K562 treated with DMSO at 1 percent for 48 hours (cell line): Measurements from ENCODE around the gene PLPPR3. TPM values are rescaled to one million over a fixed set of nuclear protein-coding genes. Genes with fewer than 3 reads are reported as not detected.

Experiments
- total RNA-seq: library from RNA; unstranded; fragments of 300-600 nt; gene quantifications from 2 replicates; pipeline ENCODE4 v1.2.3, GENCODE V29; 2022; ENCODE audit warnings: low replicate concordance; ENCODE audit errors: extremely low read depth

Gene PLPPR3, protein sequence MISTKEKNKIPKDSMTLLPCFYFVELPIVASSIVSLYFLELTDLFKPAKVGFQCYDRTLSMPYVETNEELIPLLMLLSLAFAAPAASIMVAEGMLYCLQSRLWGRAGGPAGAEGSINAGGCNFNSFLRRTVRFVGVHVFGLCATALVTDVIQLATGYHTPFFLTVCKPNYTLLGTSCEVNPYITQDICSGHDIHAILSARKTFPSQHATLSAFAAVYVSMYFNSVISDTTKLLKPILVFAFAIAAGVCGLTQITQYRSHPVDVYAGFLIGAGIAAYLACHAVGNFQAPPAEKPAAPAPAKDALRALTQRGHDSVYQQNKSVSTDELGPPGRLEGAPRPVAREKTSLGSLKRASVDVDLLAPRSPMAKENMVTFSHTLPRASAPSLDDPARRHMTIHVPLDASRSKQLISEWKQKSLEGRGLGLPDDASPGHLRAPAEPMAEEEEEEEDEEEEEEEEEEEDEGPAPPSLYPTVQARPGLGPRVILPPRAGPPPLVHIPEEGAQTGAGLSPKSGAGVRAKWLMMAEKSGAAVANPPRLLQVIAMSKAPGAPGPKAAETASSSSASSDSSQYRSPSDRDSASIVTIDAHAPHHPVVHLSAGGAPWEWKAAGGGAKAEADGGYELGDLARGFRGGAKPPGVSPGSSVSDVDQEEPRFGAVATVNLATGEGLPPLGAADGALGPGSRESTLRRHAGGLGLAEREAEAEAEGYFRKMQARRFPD
- not detected in 2 replicates for total RNA-seq

DNA sequence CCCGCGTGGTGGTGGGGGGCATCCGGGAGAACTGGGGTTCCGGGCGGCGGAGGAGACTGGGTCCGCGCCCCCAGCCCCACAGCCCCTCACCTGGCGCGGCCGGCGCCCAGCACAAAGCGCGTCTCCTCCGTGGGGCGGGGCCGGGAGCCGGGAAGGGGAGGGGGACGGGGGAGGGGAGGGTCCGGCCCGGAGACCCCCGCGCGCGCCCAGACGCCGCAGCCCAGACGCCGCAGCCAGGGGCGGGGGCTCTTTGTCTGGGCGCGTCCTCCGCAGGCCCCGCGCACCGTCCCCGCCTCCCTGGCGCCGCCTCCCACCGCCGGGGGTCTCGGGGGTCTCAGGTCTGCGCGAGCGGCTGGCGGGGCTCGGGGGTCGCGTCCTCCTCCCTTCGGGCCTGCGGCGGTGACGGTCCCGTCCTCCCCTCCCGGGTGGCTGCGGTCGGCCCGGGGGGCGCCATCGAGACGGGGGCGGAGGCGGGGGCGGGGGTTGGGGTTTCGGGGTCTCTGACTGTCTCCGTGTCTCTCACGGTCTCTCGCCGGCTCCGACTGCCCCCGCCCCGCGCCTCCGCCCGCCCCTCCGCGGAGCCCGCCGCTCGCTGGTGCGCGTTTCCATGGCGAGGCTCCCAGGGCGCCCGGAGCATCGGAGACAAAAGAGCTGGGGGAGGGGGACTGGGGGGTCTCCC is at the start of gene PLPPR3:
Gene PLPPR3, minus strand, starts transcription at position 131 of the 679 bp plus-strand sequence. CDS start 396 bp downstream, outside the sequence.

GRCh38 chr19:858868-859843 is 37.4 kb upstream of the PLPPR3 start, which contains the start of gene CFD:
TSS of gene CFD (plus strand) at chr19:859664. CDS start at chr19:859690, 26 bp downstream.

DNA sequence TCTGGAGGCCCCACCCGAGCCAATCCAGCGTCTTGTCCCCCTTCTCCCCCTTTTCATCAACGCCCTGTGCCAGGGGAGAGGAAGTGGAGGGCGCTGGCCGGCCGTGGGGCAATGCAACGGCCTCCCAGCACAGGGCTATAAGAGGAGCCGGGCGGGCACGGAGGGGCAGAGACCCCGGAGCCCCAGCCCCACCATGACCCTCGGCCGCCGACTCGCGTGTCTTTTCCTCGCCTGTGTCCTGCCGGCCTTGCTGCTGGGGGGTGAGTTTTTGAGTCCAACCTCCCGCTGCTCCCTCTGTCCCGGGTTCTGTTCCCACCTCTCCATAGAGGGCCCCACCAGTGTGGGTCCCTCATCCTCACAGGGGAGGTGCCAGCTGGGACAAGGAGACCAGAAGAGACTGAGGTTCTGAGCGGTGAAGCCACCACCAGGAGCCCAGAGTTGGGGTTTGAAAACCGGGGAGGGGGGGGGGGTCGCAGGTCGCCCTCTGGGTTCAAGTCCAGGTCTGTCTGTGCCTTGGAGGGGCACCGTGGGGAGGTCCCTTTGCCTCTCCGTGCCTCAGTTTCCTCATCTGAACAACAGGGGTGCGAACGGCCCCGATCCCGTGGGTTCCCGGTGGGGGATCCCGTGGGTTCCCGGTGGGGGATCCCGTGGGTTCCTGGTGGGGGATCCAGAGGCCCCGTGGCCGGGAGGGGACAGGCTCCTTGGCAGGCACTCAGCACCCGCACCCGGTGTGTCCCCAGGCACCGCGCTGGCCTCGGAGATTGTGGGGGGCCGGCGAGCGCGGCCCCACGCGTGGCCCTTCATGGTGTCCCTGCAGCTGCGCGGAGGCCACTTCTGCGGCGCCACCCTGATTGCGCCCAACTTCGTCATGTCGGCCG is 30.6 kb upstream of the PLPPR3 start, which contains the start of gene ELANE:
Gene ELANE, plus strand, starts transcription at position 168 of the 878 bp plus-strand sequence. Its CDS starts 26 bp downstream, at position 194.

GRCh38 chr19:840519-841206 is 18.9 kb upstream of the PLPPR3 start, which contains the start of gene PRTN3:
TSS of gene PRTN3 (plus strand) at chr19:840999. CDS start at chr19:841009, 10 bp downstream.

DNA sequence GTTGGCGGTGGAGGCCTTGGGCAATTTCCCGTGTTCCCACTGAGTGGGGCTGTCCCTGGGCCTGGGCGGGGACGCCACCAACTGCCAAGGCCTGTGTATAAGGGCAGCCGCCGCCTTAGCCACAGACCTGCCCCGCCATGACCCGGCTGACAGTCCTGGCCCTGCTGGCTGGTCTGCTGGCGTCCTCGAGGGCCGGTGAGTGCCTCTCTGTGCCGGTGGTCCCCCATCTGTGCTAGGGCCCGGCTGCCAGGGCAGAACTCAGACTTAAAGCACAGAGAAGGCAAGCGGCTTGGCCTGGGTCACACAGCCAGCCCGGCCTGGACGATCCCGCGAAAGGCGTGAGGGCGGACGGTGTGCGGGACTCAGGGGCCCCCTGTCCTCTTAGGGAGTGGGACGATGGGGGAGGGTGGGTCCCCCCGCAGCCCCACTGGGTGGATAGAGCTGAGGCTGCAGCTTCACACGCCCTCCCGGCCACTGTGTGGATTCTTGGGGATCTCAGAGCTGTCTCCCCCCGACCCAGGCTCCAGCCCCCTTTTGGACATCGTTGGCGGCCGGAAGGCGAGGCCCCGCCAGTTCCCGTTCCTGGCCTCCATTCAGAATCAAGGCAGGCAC is 6.1 kb upstream of the PLPPR3 start, which contains the start of gene AZU1:
Gene AZU1, plus strand, starts transcription at position 128 of the 612 bp plus-strand sequence. Its CDS starts 10 bp downstream, at position 138.

DNA sequence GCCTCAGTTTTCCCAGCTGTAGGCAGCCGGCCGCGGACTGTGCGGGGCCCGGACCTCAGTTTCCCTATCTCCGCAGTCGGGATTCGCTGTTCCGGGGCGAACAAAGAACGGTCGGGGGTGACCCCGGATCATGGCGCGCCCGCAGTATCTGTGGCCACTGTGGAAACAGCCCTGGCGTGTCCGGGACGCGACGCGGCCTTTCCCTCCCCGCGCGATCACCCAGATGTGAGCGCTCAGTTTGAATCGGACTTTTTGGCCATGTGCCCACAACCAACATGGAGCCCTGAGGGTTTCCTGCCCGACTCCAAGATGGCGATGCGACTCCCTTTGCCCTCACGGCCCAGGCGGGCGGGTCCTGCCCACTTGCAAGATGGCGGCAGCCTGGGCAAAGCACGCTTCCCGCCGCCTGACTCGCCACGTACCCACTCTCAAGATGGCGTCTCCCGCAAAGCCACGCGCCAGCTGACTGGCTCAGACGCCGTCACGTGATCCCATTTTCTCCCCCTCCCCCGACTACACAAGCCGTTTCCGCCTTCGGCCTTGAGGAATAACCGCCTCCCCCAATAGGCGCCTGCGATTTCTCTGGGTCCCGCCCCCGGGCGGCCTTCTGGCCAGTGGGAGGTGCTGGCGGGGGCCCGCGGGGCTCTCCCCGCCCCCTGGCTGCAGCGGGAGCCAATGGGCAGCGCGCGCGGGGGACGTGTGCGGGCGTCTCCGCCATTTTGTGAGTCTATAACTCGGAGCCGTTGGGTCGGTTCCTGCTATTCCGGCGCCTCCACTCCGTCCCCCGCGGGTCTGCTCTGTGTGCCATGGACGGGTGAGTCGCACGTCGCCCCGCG is 24.8 kb downstream of the PLPPR3 start, which contains the start of gene PTBP1:
Gene PTBP1, plus strand, starts transcription at position 761 of the 836 bp plus-strand sequence. Its CDS starts 46 bp downstream, at position 807.

Other genes with a start within 250 kb of the PLPPR3 start
- gene BSG, start 249.4 kb downstream of the PLPPR3 start, total RNA-seq, result 1,430 and 1,506 TPM in 2 replicates
- gene HCN2, start 232.1 kb downstream of the PLPPR3 start, total RNA-seq, result not detected in 2 replicates
- gene POLRMT, start 188.4 kb downstream of the PLPPR3 start, total RNA-seq, result 676 TPM in 1 of 2 replicates, not detected in the other
- not detected in 2 replicates for gene FGF22, start 182.1 kb downstream of the PLPPR3 start, total RNA-seq
- 251 TPM in 1 of 2 replicates, not detected in the other for gene RNF126, start 158.7 kb downstream of the PLPPR3 start, total RNA-seq
- gene FSTL3, start 145.6 kb downstream of the PLPPR3 start, total RNA-seq, result not detected in 2 replicates
- not detected in 2 replicates for gene PRSS57, start 126.5 kb downstream of the PLPPR3 start, total RNA-seq
- gene PALM, start 113.0 kb downstream of the PLPPR3 start, total RNA-seq, result not detected in 2 replicates
- gene MISP, start 70.8 kb downstream of the PLPPR3 start, total RNA-seq, result not detected in 2 replicates
- 250 TPM in 1 of 2 replicates, not detected in the other for gene PTBP1, start 24.5 kb downstream of the PLPPR3 start, total RNA-seq
- not detected in 2 replicates for gene AZU1, start 5.9 kb upstream of the PLPPR3 start, total RNA-seq
- gene PRTN3, start 19.0 kb upstream of the PLPPR3 start, total RNA-seq, result not detected in 2 replicates
- gene ELANE, start 30.3 kb upstream of the PLPPR3 start, total RNA-seq, result not detected in 2 replicates
- not detected in 2 replicates for gene CFD, start 37.7 kb upstream of the PLPPR3 start, total RNA-seq
- not detected in 2 replicates for gene MED16, start 71.2 kb upstream of the PLPPR3 start, total RNA-seq
- not detected in 2 replicates for gene RNU6-9, start 71.5 kb upstream of the PLPPR3 start, total RNA-seq
- gene R3HDM4, start 91.3 kb upstream of the PLPPR3 start, total RNA-seq, result not detected in 2 replicates
- not detected in 2 replicates for gene KISS1R, start 95.4 kb upstream of the PLPPR3 start, total RNA-seq
- not detected in 2 replicates for gene ARID3A, start 104.1 kb upstream of the PLPPR3 start, total RNA-seq
- gene WDR18, start 162.4 kb upstream of the PLPPR3 start, total RNA-seq, result not detected in 2 replicates
- gene GRIN3B, start 178.5 kb upstream of the PLPPR3 start, total RNA-seq, result not detected in 2 replicates
- 230 TPM in 1 of 2 replicates, not detected in the other for gene TMEM259, start 199.2 kb upstream of the PLPPR3 start, total RNA-seq
- not detected in 2 replicates for gene RNU6-2, start 199.6 kb upstream of the PLPPR3 start, total RNA-seq
- gene CNN2, start 204.7 kb upstream of the PLPPR3 start, total RNA-seq, result not detected in 2 replicates
- gene ABCA7, start 218.2 kb upstream of the PLPPR3 start, total RNA-seq, result 154 TPM in 1 of 2 replicates, not detected in the other
- 355 TPM in 1 of 2 replicates, not detected in the other for gene ARHGAP45, start 245.2 kb upstream of the PLPPR3 start, total RNA-seq